ENCODE data around the gene MST1R. TPM values are rescaled to one million over a fixed set of nuclear protein-coding genes. Genes with fewer than 3 reads are reported as not detected.

Gene MST1R
- total and polyA plus RNA-seq, 2 of the 4 experiments (the other 2 are of a cell fraction) = under 0.01 to 0.14 TPM

- ChIA-PET POLR2A (ENCODE audit: unreplicated experiment) (no interaction called here), CTCF (no interaction called here)
- Histone ChIP-seq H3K9me3 (ENCODE audit: control insufficient read depth, insufficient read depth, low read length) (no peaks in the 10 kb centered on the region), H4K91ac (ENCODE audit: insufficient read depth, low read depth, low read length) (no peak overlapping the region), H2AK5ac (ENCODE audit: low read depth, low read length) (no peak overlapping the region), H3K27me3 (ENCODE audit: control insufficient read depth, insufficient read depth, low read length) (peaks cover 68% of the 10 kb centered on the region), H3K4me2 (ENCODE audit: low read depth, low read length) (no peak overlapping the region), H3K9ac (ENCODE audit: low read depth, low read length) (no peak overlapping the region), H3K14ac (replicated peaks; ENCODE audit: low read depth, low read length) (no peak overlapping the region), H4K20me1 (ENCODE audit: insufficient read depth, low read length) (no peaks in the 10 kb centered on the region), H3K27ac (ENCODE audit: insufficient read depth, low read length) (no peak overlapping the region), H3K9me1 (ENCODE audit: insufficient read depth, low read length) (no peaks in the 10 kb centered on the region), H3K4me1 (ENCODE audit: control insufficient read depth, insufficient read depth, low read length) (no peaks in the 10 kb centered on the region), H2BK15ac (ENCODE audit: low read depth, low read length) (no peak overlapping the region), H3K56ac (ENCODE audit: extremely low read depth, insufficient read depth, low read length) (no peak overlapping the region), H4K8ac (ENCODE audit: low read depth in 2 of 2, low read length in 2 of 2) (no peak overlapping the region), H2AFZ (replicated peaks; ENCODE audit: low read length, poor library complexity) (no peak overlapping the region), H3K18ac (ENCODE audit: low read depth, low read length) (no peak overlapping the region), H3K23ac (ENCODE audit: low read depth, low read length) (no peak overlapping the region), H4K5ac (ENCODE audit: low read depth, low read length) (no peak overlapping the region), H2AK9ac (replicated peaks; ENCODE audit: low read depth, low read length, poor library complexity) (no peak overlapping the region), H3K4me3 (ENCODE audit: insufficient read depth, low read depth, low read length) (no peak overlapping the region), H2BK20ac (ENCODE audit: low read depth, low read length) (no peak overlapping the region), H2BK5ac (ENCODE audit: low read depth, low read length, poor library complexity, severe bottlenecking) (no peak overlapping the region), H3K36me3 (ENCODE audit: control insufficient read depth, insufficient read depth, low read length) (no peaks in the 10 kb centered on the region), H2BK120ac (ENCODE audit: low read depth, low read length) (no peak overlapping the region), H3K4ac (ENCODE audit: low read depth, low read length) (no peak overlapping the region), H3K79me1 (ENCODE audit: low read depth in 1 of 2, low read length in 2 of 2) (no peaks in the 10 kb centered on the region)
- ATAC-seq (ENCODE audit: low read depth) (no peak), DNase-seq (no peak)
- dilution Hi-C loops (cut with HindIII; ENCODE audit: low sequenced_read_pairs, unreplicated experiment) (no loop called here), in situ Hi-C loops (cut with MboI; ENCODE audit: low sequenced_read_pairs) (no loop called here), intact Hi-C loops (cut with micrococcal nuclease) (no loop called here)
- WGBS, 2 experiments (ENCODE audit: extremely low coverage in 2 of 2, insufficient read length in 1 of 2) = 61% methylated on average over 5 of the region's 8 CpGs; no CpG with 5 or more reads in 1 of the 2 experiments
- no peak for TF ChIP-seq MAZ (IDR thresholded peaks at IDR 0.05; ENCODE audit: borderline replicate concordance, low read depth, low read length)
- no peak for TF ChIP-seq POLR2A (IDR thresholded peaks at IDR 0.05; ENCODE audit: low read depth, low read length)
- no peak for TF ChIP-seq NFE2L2 (IDR thresholded peaks at IDR 0.05; ENCODE audit: low read depth, low read length)
- BruUV-seq (replicated peaks) = no TSS peak
Observed at GRCh38 chr3:49873623-49874022, 30.1 kb downstream of the MST1R start.
